Gastrocnemius medialis (tissue), 4 donors: Measurements from ENCODE around the gene DDX60. TPM values are rescaled to one million over a fixed set of nuclear protein-coding genes. Genes with fewer than 3 reads are reported as not detected.

Experiments used
- ATAC-seq, 2 donors: fragments of 150-250 bp; one replicate each; pipeline ENCODE4 v1.9.1; 2016
- DNase-seq, 2 donors: peaks; one replicate each; pipeline ENCODE4 v3.0.0-alpha.2; 2019
- H3K27ac ChIP-seq, 4 donors: fragments of 200-600 bp; sonication (generic); 1 replicate in 1 of 4; 2 replicates in 3 of 4; pipeline ENCODE4 v1.5.1; 2016 to 2018; ENCODE audit warnings: mild to moderate bottlenecking in 2 of 4, moderate library complexity in 1 of 4
- H3K27me3 ChIP-seq, 3 donors: fragments of 200-600 bp; sonication (generic) in 2 of 3; 1 replicate in 1 of 3; 2 replicates in 2 of 3; pipeline versions ENCODE4 v1.5.1 to v1.6.0; 2016 to 2019; ENCODE audit warnings: mild to moderate bottlenecking in 1 of 3, moderate library complexity in 1 of 3
- H3K36me3 ChIP-seq, 2 donors: fragments of 200-600 bp; sonication (generic) in 1 of 2; one replicate each; pipeline ENCODE4 v1.5.1; 2017 to 2018
- H3K4me1 ChIP-seq, 2 donors: fragments of 200-600 bp; sonication (generic) in 1 of 2; one replicate each; pipeline ENCODE4 v1.5.1; 2016 to 2017; ENCODE audit warnings: mild to moderate bottlenecking in 2 of 2
- H3K4me3 ChIP-seq, 4 donors: fragments of 200-600 bp; sonication (generic) in 3 of 4; 1 replicate in 1 of 4; 2 replicates in 3 of 4; pipeline ENCODE4 v1.5.1; 2016 to 2019; ENCODE audit warnings: mild to moderate bottlenecking in 2 of 4
- H3K9me3 ChIP-seq, 3 donors: fragments of 200-600 bp; sonication (generic) in 2 of 3; 1 replicate in 1 of 3; 2 replicates in 2 of 3; pipeline ENCODE4 v1.5.1; 2016 to 2019
- CTCF ChIP-seq, 5 experiments: fragments of 450-650 bp in 3 of 5; fragments of 200-600 bp in 2 of 5; sonication (generic) in 2 of 5; IDR thresholded peaks in 4 of 5; conservative IDR thresholded peaks in 1 of 5; 1 replicate in 4 of 5; 2 replicates in 1 of 5; pipeline ENCODE4 v1.5.1; 2016 to 2019; ENCODE audit warnings: antibody characterized with exemption in 5 of 5, mild to moderate bottlenecking in 3 of 5, moderate library complexity in 3 of 5
- POLR2A ChIP-seq, 2 donors: fragments of 450-650 bp; IDR thresholded peaks; one replicate each; pipeline ENCODE4 v1.6.1; 2017; ENCODE audit warnings: antibody characterized with exemption in 2 of 2, mild to moderate bottlenecking in 2 of 2, moderate library complexity in 2 of 2
- in situ Hi-C, 4 donors: fragments of 200-750 bp; cut with MboI; loops; one replicate each; pipeline versions ENCODE4 v1.15.0 to v1.8.0; 2017; ENCODE audit warnings: low sequenced_read_pairs in 4 of 4
- intact Hi-C: fragments of 100-400 bp; cut with DNase I; formaldehyde crosslinking; loops from one replicate; pipeline ENCODE4 v1.15.1; 2023; ENCODE audit warnings: low total_unique reads
- total RNA-seq, 4 donors: library from RNA; depleted of rRNA; stranded (reverse); fragments of >200 nt; gene quantifications; one replicate each; pipeline versions ENCODE4 v1.1.0 to v1.2.3, GENCODE V29; 2016

DDX60 gene
- total RNA-seq, 4 donors from 2014 or later = 1.6 to 12.1 (median 3.6) TPM

DNA sequence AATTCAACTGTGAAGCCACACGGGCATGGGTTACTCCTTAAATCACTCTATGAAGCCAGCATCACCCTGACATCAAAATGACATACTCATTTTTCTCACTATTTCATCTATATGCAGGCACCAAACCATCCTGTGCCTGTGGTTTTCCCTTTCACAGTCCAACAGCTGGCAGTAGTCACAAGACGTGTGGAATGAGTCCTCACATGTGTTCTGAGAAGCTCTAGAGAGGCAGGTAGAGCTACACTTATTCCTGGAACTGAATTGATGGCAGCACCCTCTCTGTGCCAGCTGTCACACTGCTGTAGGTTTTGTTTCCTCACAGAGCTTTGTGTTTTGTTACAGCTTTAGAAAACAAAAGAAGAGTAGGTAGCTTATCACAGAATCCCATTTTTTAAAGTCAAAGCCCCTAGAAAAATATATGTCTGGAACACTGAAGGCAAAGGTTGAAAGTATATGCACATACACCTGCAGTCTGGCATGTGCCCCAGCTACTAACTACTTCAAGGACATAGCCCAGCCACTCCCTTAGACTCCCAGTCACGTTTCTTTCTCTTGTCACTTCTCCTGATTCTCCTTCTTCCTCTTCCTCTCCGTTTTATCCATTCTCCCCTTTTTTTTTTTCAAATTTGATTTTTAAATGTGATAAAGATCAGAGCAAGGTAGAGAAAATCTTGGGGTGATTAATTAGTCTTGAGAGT, 119.1 kb downstream of the DDX60 start:
- no peak overlapping the region for H3K27ac ChIP-seq
- peaks cover 0 to 7% (median 6%) of the 10 kb centered on the region in 3 donors for H3K9me3 ChIP-seq
- no peak for TF ChIP-seq POLR2A (IDR thresholded peaks at IDR 0.05)
- TF ChIP-seq CTCF (IDR thresholded peaks at IDR 0.05 in 4 of 5, conservative IDR thresholded peaks at IDR 0.05 in 1 of 5) = no peak
- no peaks in the 10 kb centered on the region for H3K36me3 ChIP-seq
- no peak for DNase-seq
- no peaks in the 10 kb centered on the region for H3K27me3 ChIP-seq
- H3K4me3 ChIP-seq = no peak overlapping the region
- in situ Hi-C loops = loop anchor here in 2 of 4 donors (25.0 kb wide), 2 partner anchors 488 to 738 kb away; no protein-coding TSS in a partner anchor
- H3K4me1 ChIP-seq = no peaks in the 10 kb centered on the region
- ATAC-seq = no peak
- intact Hi-C loops = no loop called here

- no peak for DNase-seq
- H3K27ac ChIP-seq = no peak overlapping the region
- H3K4me1 ChIP-seq = no peaks in the 10 kb centered on the region
- TF ChIP-seq CTCF (IDR thresholded peaks at IDR 0.05 in 4 of 5, conservative IDR thresholded peaks at IDR 0.05 in 1 of 5) = no peak
- TF ChIP-seq POLR2A (IDR thresholded peaks at IDR 0.05) = no peak
- in situ Hi-C loops = loop anchor here in 2 of 4 donors (25.0 kb wide), 2 partner anchors 489 to 739 kb away; no protein-coding TSS in a partner anchor
- H3K27me3 ChIP-seq = no peaks in the 10 kb centered on the region
- no peaks in the 10 kb centered on the region for H3K36me3 ChIP-seq
- H3K4me3 ChIP-seq = no peak overlapping the region
- no peak for ATAC-seq
- H3K9me3 ChIP-seq = no peaks in the 10 kb centered on the region
- intact Hi-C loops = no loop called here
These were observed 120.6 kb downstream of the DDX60 start for GRCh38 chr4:168197926-168198325.

- TF ChIP-seq CTCF (IDR thresholded peaks at IDR 0.05 in 4 of 5, conservative IDR thresholded peaks at IDR 0.05 in 1 of 5) = no peak
- Histone ChIP-seq H3K36me3 (no peaks in the 10 kb centered on the region), H3K27me3 (no peaks in the 10 kb centered on the region), H3K27ac (no peak overlapping the region), H3K9me3 (no peaks in the 10 kb centered on the region), H3K4me1 (peaks cover 0 to 7% of the 10 kb centered on the region in 2 donors), H3K4me3 (no peak overlapping the region)
- in situ Hi-C loops = loop anchor here in 2 of 4 donors (25.0 kb wide), 2 partner anchors 499 to 749 kb away; no protein-coding TSS in a partner anchor
- intact Hi-C loops = loop anchor here (10.0 kb wide), 2 partner anchors 296 to 736 kb away; partner anchors contain the start of gene DDX60L
- DNase-seq (no peak), ATAC-seq (no peak)
These were observed 129.8 kb downstream of the DDX60 start for GRCh38 chr4:168188754-168189153.

GRCh38 chr4:168183717-168184571, 134.6 kb downstream of the DDX60 start:
- H3K27ac ChIP-seq = no peak overlapping the region
- no peaks in the 10 kb centered on the region for H3K36me3 ChIP-seq
- intact Hi-C loops (loop anchor here (5.0 to 10.0 kb wide), 3 partner anchors 301 to 741 kb away; partner anchors contain the start of gene DDX60L), in situ Hi-C loops (loop anchor here in 2 of 4 donors (25.0 kb wide), 2 partner anchors 503 to 753 kb away; no protein-coding TSS in a partner anchor)
- H3K4me3 ChIP-seq = no peak overlapping the region
- DNase-seq (no peak), ATAC-seq (peak in 1 of 2 donors; percentile 19)
- TF ChIP-seq CTCF (IDR thresholded peaks at IDR 0.05 in 4 of 5, conservative IDR thresholded peaks at IDR 0.05 in 1 of 5) (peak in 4 of 5 experiments; percentile 44 to 72 (median 65)), POLR2A (IDR thresholded peaks at IDR 0.05) (no peak)
- H3K9me3 ChIP-seq = no peaks in the 10 kb centered on the region
- H3K4me1 ChIP-seq = no peaks in the 10 kb centered on the region
- H3K27me3 ChIP-seq = no peaks in the 10 kb centered on the region
